PFSK-1 (cell line): ENCODE data around the gene EFCAB11.

Source experiments
- FOXP2 ChIP-seq: optimal IDR thresholded peaks from 2 replicates; pipeline ENCODE3; 2011; ENCODE audit warnings: borderline replicate concordance, control low read depth, inconsistent platforms; ENCODE audit not compliant: insufficient read depth; ENCODE audit errors: extremely low read length, extremely low read depth
- POLR2AphosphoS5 ChIP-seq: IDR thresholded peaks from 2 replicates; pipeline ENCODE4 v1.6.1; 2012; ENCODE audit warnings: low read depth, mild to moderate bottlenecking, control low read depth, low read length, moderate library complexity
- REST ChIP-seq, 2 experiments: IDR thresholded peaks; 2 replicates each; pipeline versions ENCODE4 v1.6.1 to v1.8.0; 2011 to 2012; ENCODE audit warnings: low read depth in 2 of 2, low read length in 2 of 2, control low read depth in 1 of 2, inconsistent platforms in 1 of 2, mild to moderate bottlenecking in 1 of 2, moderate library complexity in 1 of 2; ENCODE audit not compliant: insufficient read depth in 1 of 2
- SIN3A ChIP-seq: IDR thresholded peaks from 2 replicates; pipeline ENCODE4 v1.6.1; 2012; ENCODE audit warnings: mild to moderate bottlenecking, low read length, moderate library complexity, borderline replicate concordance; ENCODE audit not compliant: insufficient read depth
- TAF1 ChIP-seq: IDR thresholded peaks from 2 replicates; pipeline ENCODE4 v1.6.1; 2012; ENCODE audit warnings: low read length, control low read depth, borderline replicate concordance; ENCODE audit not compliant: insufficient read depth

EFCAB11 gene

GRCh38 chr14:89922031-89922907 is 32.3 kb downstream of the EFCAB11 start:
- TF ChIP-seq SIN3A (no peak), FOXP2 (no peak), POLR2AphosphoS5 (no peak), REST (IDR thresholded peaks at IDR 0.05; ENCODE audit: insufficient read depth in 1 of 2, low read depth in 2 of 2, low read length in 2 of 2) (no peak), TAF1 (no peak)

GRCh38 chr14:89921346-89921745 is 33.2 kb downstream of the EFCAB11 start:
- TF ChIP-seq FOXP2 = no peak
- no peak for TF ChIP-seq TAF1
- TF ChIP-seq SIN3A = no peak
- TF ChIP-seq POLR2AphosphoS5 = no peak
- TF ChIP-seq REST (IDR thresholded peaks at IDR 0.05; ENCODE audit: insufficient read depth in 1 of 2, low read depth in 2 of 2, low read length in 2 of 2) = no peak

GRCh38 chr14:89920056-89920455 is 34.5 kb downstream of the EFCAB11 start:
- TF ChIP-seq POLR2AphosphoS5 = no peak
- TF ChIP-seq FOXP2 = no peak
- no peak for TF ChIP-seq REST (IDR thresholded peaks at IDR 0.05; ENCODE audit: insufficient read depth in 1 of 2, low read depth in 2 of 2, low read length in 2 of 2)
- TF ChIP-seq TAF1 = no peak
- TF ChIP-seq SIN3A = no peak

GRCh38 chr14:89918721-89919120 is 35.8 kb downstream of the EFCAB11 start:
- no peak for TF ChIP-seq TAF1
- no peak for TF ChIP-seq SIN3A
- TF ChIP-seq REST (IDR thresholded peaks at IDR 0.05; ENCODE audit: insufficient read depth in 1 of 2, low read depth in 2 of 2, low read length in 2 of 2) = no peak
- TF ChIP-seq FOXP2 = no peak
- TF ChIP-seq POLR2AphosphoS5 = no peak
